GM12872 (cell line): ENCODE measurements around the gene ZNF205.

Experiments used
- CTCF ChIP-seq: IDR thresholded peaks from 3 replicates; pipeline ENCODE4 v1.5.1; 2011; ENCODE audit warnings: low read depth, mild to moderate bottlenecking, low read length, moderate library complexity; ENCODE audit not compliant: insufficient read depth

ZNF205 gene

GRCh38 chr16:3112058-3112880 lies at the start of gene ZNF205:
TSS of gene ZNF205 (plus strand) at chr16:3112586. CDS start at chr16:3113431, 845 bp downstream.
- TF ChIP-seq CTCF: no peak

- TF ChIP-seq CTCF: no peak
These were observed 48.6 kb upstream of the ZNF205 start for GRCh38 chr16:3063625-3064386.

DNA sequence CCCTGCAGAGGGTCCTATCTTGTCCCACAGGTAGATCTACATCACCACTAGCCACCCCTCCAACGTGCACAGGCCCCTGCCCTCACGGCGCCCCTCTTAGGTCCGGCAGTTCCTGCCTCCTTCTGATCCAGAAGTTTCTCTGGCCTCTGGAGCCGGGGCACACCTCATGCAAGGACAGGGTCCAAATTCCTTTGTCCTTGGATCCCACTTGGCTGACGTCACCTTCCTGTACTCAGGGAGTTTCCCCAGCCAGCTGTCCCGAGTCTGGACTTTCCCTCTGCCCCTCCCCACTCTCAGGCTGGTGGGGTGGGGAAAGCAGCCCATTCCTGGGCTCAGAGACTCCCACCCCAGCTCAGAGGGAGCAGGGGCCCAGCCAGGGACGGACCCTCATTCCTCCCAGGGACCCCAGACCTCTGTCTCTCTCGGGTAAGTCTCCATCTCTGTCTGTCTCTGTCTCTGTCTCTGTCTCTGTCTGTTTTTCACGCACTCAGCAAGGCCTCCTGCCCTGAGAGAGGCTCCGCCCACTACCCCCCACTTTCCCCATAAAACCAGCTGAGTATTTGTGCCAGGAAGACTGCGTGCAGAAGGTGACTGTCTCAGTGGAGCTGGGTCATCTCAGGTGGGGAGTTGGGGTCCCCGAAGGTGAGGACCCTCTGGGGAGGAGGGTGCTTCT lies 47.2 kb upstream of the ZNF205 start, which contains the start of gene IL32:
Gene IL32 (plus strand): TSS at position 572 of the 673 bp plus-strand sequence. CDS start 172 bp downstream, outside the sequence.
- TF ChIP-seq CTCF: no peak

- TF ChIP-seq CTCF: no peak
These were observed 46.5 kb upstream of the ZNF205 start for GRCh38 chr16:3065742-3066439.

- TF ChIP-seq CTCF: no peak
These were observed 46.0 kb upstream of the ZNF205 start for GRCh38 chr16:3066440-3066748.

DNA sequence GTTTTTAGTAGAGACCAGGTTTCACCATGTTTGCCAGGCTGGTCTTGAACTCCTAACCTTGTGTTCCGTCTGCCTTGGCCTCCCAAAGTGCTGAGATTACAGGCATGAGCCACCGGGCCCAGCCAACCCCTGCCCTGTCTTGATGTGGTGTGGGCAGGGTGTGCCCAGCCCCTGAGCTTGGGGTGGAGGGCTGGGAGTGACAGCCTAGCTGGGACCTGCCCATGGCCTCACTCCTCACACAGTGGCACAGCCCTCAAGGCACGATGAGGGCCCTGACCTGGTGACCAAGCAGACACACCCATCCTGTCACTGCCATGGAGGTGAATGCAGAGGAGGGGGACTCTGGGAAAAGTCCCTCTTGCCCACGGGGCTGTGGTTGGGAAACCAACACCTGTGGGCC lies 43.9 kb upstream of the ZNF205 start:
- no peak for TF ChIP-seq CTCF
